HG03196 (cell line): ENCODE data around the gene ALOX12B.
"Not testable (repeated sequence)": the region's sequence is repeated elsewhere in the genome, so short reads cannot be mapped to it uniquely, and the experiment has no call there.

Experiments
- ATAC-seq: cut with Tn5 transposase; IDR thresholded peaks from one replicate; pipeline ENCODE4 v1.9.1; 2021; ENCODE audit not compliant: unreplicated experiment

The ALOX12B gene

GRCh38 chr17:8066841-8067775 is 20.4 kb downstream of the ALOX12B start:
- ATAC-seq: no peak

- ATAC-seq: no peak
These were observed 22.9 kb downstream of the ALOX12B start for GRCh38 chr17:8064561-8065019.

- ATAC-seq: no peak
These were observed 23.6 kb downstream of the ALOX12B start for GRCh38 chr17:8063761-8064534.

GRCh38 chr17:8062807-8063483 is 24.6 kb downstream of the ALOX12B start:
- ATAC-seq: no peak

GRCh38 chr17:8062435-8062806 is 25.1 kb downstream of the ALOX12B start:
- ATAC-seq: no peak

- not testable (repeated sequence) for ATAC-seq
These were observed 25.7 kb downstream of the ALOX12B start for GRCh38 chr17:8061851-8062250.

GRCh38 chr17:8060274-8060673 is 27.2 kb downstream of the ALOX12B start:
- no peak for ATAC-seq

- no peak for ATAC-seq
These were observed 28.4 kb downstream of the ALOX12B start for GRCh38 chr17:8059131-8059530.

GRCh38 chr17:8057691-8058114 is 29.8 kb downstream of the ALOX12B start:
- ATAC-seq: no peak

GRCh38 chr17:8056976-8057625 is 30.4 kb downstream of the ALOX12B start:
- ATAC-seq: no peak

- ATAC-seq: no peak
These were observed 31.1 kb downstream of the ALOX12B start for GRCh38 chr17:8056232-8056975.

GRCh38 chr17:8055851-8056231 is 31.7 kb downstream of the ALOX12B start:
- ATAC-seq: no peak

- no peak for ATAC-seq
These were observed 33.9 kb downstream of the ALOX12B start for GRCh38 chr17:8053600-8053999.

- ATAC-seq: no peak
These were observed 35.0 kb downstream of the ALOX12B start for GRCh38 chr17:8052256-8053252.

- no peak for ATAC-seq
These were observed 35.7 kb downstream of the ALOX12B start for GRCh38 chr17:8051831-8052230.

GRCh38 chr17:8048736-8049135 is 38.8 kb downstream of the ALOX12B start:
- ATAC-seq: no peak

- no peak for ATAC-seq
These were observed 39.3 kb downstream of the ALOX12B start for GRCh38 chr17:8048236-8048635.

GRCh38 chr17:8047769-8048110 is 39.8 kb downstream of the ALOX12B start:
- ATAC-seq: no peak
